GM13976 (cell line): Measurements from ENCODE around the gene MPP2.

Source experiments
- DNase-seq: peaks from one replicate; pipeline ENCODE4 v3.0.0; 2012; ENCODE audit warnings: low spot score
- in situ Hi-C: fragments of 300-500 bp; cut with MboI; formaldehyde crosslinking; loops from one replicate; pipeline ENCODE4 v1.12.0; 2022; ENCODE audit warnings: low sequenced_read_pairs, mixed read lengths, inconsistent platforms; ENCODE audit not compliant: unreplicated experiment
- TF ChIP-seq, protein P1 (sequence below): IDR thresholded peaks from 2 replicates; pipeline ENCODE4 v1.5.1; 2012; ENCODE audit warnings: borderline replicate concordance, mild to moderate bottlenecking; ENCODE audit not compliant: insufficient read depth; ENCODE audit errors: extremely low read depth, missing control alignments, control extremely low read depth

The MPP2 gene

DNA sequence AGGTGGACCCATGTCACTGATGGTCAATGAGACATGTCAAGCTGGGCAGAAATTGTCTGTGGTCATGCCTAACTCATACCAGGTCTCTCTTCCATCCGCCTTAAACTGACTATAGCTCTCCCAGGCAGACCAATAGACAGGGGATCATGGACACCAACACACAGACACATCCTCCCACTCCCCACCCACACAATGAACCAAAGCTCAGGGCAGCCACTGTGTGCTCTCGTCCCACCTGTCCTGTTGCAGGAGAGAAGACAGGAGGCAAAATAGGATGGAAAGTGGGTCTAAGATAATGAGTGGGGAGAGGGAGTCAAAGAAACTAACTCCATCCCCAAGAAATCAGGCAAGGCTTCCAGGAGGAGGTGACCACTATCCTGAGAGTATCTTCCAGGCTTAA lies 43.2 kb upstream of the MPP2 start:
- DNase-seq, result no peak
- TF ChIP-seq, protein P1, sequence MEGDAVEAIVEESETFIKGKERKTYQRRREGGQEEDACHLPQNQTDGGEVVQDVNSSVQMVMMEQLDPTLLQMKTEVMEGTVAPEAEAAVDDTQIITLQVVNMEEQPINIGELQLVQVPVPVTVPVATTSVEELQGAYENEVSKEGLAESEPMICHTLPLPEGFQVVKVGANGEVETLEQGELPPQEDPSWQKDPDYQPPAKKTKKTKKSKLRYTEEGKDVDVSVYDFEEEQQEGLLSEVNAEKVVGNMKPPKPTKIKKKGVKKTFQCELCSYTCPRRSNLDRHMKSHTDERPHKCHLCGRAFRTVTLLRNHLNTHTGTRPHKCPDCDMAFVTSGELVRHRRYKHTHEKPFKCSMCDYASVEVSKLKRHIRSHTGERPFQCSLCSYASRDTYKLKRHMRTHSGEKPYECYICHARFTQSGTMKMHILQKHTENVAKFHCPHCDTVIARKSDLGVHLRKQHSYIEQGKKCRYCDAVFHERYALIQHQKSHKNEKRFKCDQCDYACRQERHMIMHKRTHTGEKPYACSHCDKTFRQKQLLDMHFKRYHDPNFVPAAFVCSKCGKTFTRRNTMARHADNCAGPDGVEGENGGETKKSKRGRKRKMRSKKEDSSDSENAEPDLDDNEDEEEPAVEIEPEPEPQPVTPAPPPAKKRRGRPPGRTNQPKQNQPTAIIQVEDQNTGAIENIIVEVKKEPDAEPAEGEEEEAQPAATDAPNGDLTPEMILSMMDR, result no peak
- in situ Hi-C loops, result no loop called here

DNA sequence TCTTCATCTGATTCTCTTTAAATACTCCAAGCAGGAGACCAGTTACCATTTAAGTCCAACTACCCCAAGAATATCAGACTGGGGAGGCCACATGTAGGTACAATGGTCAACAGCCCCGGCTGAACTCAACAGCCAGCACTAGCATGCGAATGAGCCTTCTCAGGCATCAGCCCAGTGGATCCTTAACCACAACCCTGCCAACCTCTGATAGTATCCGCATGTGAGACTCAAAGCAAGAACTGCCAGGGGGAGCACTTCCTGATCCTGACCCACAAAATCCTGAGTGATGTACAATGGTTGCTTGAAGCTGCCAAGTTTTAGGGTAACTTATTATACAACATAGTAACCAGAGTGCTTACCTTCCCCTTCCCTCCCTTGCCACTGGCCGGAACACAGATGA lies 42.4 kb upstream of the MPP2 start:
- DNase-seq, result no peak
- in situ Hi-C loops, result loop anchor here (10.0 to 25.0 kb wide), 2 partner anchors 45 to 213 kb away; partner anchors contain the start of gene ASB16
- TF ChIP-seq, protein P1, result no peak

DNA sequence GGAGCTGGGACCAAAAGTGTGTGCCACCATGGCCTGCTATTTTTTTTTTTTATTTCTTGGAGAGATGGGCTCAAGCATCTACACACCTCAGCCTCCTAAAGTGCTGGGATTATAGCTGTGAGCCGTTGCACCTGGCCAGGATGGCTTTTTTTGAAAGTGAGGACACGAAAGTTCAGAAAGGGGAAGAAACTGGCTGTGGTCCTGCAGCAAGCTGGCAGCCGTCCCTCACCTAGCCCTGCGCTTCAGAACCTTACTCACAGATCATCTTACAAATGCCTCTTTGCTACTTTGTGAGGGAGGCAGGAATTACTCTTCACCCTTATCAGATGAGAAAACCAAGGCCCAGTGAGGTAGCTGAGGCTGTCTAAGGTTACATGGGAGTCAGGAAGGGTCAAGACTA lies 39.4 kb upstream of the MPP2 start:
- in situ Hi-C loops, result loop anchor here (10.0 to 25.0 kb wide), 2 partner anchors 48 to 216 kb away; partner anchors contain the start of gene ASB16
- no peak for DNase-seq
- TF ChIP-seq, protein P1, result no peak

DNA sequence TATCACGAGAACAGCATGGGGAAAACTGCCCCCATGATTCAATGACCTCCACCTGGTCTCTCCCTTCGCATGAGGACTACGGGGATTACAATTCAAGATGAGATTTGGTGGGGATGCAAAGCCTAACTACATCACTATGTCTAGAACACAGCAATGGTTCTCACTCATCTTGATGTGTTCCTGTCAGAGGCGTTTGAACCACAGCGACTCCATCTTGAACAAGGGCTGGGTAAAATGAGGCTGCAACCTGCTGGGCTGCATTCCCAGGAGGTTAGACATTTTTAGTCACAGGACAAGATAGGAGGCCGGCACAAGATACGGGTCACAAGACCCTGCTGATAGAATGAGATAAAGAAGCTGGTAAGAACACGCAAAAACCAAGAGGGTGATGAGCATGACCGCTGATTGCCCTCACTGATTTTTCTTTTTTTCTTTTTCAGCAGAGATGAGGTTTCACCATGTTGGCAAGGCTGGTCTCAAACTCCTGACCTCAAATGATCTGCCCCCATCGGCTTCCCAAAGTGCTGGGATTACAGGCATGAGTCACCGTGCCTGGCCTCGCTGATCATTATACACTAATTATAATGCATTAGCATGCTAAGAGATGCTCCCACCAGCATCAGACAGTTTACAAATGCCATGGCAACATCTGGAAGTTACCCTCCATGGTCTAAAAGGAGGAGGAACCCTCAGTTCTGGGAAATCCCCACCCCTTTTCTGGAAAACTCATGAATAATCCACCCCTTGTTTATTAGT lies 37.9 kb upstream of the MPP2 start:
- DNase-seq, result no peak
- TF ChIP-seq, protein P1, result no peak
- in situ Hi-C loops, result loop anchor here (10.0 to 25.0 kb wide), 2 partner anchors 50 to 217 kb away; partner anchors contain the start of gene ASB16

DNA sequence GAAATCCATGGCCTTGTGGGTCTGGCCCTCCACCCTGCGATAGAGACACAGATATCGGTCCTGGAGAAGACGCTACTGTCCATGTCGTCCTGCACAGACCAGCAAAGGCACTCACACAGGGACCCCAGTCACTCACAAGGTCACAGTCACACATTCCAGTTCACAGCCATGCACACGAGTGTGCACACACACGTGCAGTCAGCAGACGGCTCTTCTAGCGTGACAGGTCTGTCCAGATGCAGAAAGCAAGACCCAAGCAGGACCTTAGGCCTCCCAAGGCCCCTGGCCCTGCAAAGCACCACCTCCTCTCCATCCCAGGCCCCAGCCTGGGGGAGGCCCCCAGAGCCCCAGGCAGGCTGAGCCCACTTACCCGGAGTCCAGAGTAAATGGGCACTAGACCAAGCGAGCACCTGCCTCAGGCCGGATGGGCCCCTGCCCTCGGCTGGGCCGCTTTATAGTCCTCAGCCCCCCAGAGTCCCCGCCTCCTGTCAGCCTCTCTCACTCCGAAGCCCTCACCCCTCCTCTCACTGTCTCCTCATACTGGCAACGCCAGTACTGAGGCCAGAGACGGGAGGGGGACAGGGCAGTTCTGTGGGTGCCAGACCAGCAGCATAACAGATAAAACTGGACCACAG lies 34.8 kb upstream of the MPP2 start, which contains the start of gene PPY:
Gene PPY, minus strand, starts transcription at position 426 of the 635 bp plus-strand sequence. CDS start 822 bp downstream, outside the sequence.
- TF ChIP-seq, protein P1, result no peak
- no peak for DNase-seq
- in situ Hi-C loops, result loop anchor here (10.0 to 25.0 kb wide), 2 partner anchors 53 to 220 kb away; partner anchors contain the start of gene ASB16

DNA sequence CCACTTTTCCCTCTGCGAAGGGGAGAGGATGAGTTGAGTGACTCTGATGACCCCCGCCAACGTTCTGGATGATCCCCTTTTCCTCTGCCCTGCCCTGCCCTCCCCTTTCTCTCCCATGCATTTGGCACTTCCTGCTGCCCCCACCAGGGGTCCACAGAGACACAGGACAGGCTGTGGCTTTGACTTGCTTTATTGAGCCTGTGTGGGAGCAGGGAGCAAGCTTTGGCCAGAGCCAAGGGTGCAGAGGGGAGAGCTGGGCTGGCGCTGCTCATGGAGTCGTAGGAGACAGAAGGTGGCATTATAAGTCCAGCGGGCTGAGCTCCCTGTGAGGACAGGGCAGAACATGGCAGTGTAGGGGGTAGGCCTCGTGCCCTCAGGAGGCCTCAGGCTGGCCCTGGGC lies 33.3 kb upstream of the MPP2 start:
- in situ Hi-C loops, result loop anchor here (10.0 to 25.0 kb wide), 2 partner anchors 54 to 222 kb away; partner anchors contain the start of gene ASB16
- TF ChIP-seq, protein P1, result no peak
- DNase-seq, result no peak
